GM19043 (cell line): ENCODE results near the gene CFAP61.

Experiments used
- ATAC-seq: cut with Tn5 transposase; IDR thresholded peaks from one replicate; pipeline ENCODE4 v1.9.1; 2021; ENCODE audit warnings: low read depth; ENCODE audit not compliant: unreplicated experiment

Gene CFAP61

DNA sequence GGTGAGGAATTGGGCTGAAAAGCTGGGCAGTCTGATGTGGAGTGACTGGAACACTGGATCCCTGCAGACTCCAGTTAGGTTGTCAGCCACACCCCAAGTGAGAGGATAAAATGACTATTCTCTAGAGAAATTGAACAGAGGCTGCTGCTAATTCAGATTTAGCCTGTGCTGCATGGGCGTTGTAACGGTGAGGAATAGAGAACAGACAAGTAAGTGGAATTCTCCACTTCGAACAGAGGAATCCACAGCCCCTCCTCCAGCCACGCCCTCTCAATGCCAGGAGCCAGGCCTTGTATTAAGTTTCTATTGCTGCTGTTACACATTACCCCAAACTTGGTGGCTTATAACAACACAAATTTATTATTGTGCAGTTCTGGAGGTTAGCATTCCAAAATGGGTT lies 109.3 kb downstream of the CFAP61 start:
- ATAC-seq: no peak

DNA sequence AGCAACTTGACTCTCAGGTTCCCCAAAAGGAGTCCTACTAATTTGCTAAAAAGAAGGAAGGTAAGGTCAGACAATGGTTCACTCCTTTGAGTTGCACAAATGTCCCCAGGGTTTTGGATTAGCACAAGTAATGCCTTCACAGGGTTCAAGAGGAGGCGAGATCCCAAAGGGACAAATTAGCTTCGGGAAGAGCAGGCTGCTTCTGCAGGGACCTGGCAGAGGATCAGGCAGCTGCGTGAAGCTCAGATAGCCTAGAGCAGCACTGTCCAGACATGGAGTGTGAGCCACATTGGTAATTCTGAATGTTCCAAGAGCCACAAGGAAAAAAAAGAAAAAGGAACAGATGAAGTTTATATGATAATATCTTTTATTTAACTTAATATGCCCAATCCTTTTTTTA lies 115.4 kb downstream of the CFAP61 start:
- ATAC-seq: no peak

DNA sequence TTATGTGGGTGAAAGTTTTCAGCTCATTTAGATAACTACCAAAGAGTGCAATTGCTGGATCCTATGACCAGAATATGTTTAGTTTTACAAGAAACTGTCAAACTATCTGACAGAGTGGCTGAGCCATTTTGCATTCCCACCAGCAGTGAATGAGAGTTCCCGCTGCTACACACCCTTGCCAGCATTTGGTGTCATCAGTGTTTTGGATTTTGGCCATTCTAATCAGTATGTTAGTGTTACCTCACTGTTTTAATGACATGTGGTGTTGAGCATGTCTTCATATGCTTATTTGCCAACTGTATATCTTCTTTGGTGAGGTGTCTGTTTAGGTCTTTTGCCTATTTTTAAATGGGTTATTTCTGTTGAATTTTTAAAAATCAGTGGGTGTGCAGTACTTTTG lies 120.9 kb downstream of the CFAP61 start:
- ATAC-seq: no peak

DNA sequence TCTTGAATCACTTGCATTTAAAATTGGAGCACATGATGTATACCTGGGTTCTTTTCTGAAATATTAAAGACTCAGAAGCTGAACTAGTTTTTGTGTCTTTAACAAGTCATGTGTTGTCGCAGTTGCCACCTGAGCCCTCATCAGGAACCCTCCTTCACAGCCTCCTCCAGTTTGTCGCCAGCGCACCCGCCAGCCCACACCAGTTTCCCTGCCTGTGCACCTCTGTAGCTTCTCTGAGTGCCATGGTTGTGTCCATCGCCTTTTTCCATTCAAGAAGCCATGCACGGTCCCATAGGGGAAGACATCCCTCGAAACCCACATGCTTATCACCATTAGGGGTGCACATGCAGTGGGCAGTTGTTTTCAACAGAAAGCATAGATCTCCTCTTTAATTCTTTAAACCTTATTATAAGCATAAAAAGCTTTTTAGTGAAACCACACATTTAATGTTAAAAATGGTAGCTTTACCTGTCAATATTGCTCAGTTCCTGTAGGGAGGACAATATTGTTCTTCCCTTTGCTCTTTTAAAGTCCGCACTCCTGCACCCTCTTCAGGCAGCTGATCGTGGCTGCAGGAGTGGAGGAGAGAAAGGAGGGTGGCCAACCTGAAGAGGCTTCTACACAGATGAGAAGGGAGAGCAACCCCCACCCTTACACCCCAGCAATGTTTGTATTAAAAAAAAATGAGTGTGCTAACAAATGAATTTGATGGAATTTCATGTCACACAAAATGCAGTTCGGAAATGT lies 121.9 kb downstream of the CFAP61 start:
- ATAC-seq: no peak

DNA sequence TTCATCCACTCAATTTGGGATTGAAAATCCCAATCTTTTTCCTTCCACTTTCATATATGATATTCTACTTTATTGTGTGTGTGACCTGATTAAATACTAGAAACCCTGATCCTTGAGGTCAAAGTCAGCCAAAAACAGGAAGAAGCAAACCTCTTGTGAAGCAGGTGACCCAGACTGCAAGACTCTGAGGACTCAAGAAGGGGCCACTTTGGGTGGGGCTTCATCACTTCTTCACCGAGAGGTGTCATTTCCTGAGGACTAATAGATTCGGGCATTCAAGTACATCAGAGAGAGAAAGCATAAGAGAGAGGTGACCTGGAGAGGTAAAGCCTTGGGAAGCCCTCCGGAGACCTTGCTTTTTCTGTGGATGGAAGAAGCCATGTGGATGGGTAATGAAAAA lies 129.0 kb downstream of the CFAP61 start:
- ATAC-seq: no peak

DNA sequence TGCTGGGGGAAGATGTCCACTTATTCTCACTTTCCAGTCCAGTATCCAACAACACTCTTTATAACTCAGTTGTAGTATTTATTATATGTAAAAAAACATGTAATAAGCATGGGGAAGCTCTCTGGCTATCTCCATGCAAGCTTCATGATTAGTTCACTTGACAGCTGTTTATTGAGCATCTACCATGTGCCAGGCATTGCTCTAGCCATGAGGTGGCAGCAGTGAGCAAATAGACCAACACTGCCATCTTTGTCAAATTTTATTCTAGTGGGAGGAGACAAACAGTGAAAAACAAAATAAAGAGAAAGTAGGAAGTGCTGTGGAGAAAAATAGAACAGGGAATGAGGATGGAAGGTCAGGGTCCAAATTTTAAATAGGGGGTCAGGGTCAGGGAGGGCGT lies 131.8 kb downstream of the CFAP61 start:
- ATAC-seq: no peak

DNA sequence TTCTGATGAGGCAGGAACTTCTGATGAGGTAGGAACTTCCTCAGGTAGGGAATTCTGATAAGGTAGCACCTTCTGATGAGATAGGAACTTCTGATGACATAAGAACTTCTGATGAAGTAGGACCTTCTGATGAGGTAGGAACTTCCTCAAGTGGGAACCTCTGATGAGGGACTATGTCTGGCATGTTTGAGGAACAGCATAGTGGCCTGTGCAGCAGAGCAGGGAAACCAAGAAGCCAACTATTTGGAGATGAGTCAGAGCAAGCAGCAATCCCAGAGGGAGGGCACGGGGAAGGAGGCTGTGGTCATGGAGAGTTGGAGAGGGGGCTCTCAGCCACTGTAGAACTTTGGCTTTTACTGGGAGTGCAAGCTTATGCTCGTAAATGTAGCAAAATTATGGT lies 132.4 kb downstream of the CFAP61 start:
- no peak for ATAC-seq

DNA sequence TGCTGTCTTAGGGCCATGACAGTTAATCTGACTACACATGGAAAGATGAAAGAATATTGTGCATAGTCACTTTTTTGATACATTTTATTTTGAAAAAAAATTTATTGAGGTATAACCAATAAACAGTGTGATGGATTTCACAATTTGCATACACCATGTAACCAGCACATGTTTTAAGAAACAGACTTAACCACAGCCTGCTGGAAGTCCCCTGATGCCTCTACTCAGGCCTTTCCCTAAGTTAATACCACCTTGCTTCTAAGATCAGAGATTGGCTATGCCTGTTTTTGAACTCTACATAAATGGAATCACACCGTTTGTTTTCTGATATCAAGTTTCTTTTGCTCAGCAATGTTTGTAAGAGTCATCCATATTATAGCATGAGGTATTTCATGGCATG lies 136.3 kb downstream of the CFAP61 start:
- ATAC-seq: no peak

DNA sequence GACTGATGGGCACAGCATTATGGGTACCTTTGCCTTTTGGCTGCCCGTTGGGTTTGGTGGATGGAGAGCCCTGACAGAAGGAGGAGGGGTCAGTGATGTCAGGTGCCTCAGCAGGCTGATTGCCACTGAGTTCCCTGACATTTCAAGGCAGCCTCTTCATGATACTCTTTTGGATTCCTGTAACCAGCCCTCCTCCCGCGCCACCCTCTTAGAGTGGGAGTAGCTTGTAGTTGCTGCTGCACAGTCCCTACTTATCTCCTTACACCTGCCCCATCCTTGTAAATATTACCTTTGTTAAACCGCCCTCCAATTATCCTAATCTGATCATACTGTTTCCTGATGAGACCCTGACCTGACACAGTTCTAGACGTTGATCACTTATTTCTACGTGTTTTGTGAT lies 140.0 kb downstream of the CFAP61 start:
- ATAC-seq: no peak

DNA sequence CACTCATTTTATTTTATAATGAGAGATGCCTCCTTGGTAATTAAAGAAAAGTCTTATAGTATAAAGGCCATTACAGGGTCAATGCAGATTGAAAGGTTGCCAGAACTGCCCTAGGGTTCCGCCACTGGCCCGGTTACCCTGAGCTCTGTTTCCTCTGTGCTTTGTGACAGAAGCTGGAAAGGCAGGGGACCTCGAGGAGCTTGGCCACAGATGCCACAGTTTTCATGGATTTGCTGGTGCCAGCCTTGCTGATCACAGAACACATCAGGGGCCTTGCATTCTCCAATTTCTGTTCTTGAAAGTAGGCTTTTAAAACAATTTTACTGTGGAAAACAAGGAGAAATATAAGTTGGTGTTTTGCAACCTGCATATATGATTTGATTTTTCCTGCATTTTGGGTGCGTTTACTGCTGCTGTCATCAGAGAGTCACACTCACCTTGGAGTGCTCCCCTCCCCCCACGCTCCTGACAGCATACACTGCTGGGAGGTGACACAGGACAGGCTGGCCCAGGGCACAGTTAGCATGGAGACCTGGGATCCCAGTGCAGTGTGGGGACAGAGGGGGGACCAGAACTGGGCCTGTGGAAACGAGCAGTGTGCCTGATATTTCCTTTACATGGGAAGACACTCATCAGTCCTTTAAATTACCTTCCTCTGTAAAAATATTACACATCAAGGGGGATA lies 142.8 kb downstream of the CFAP61 start:
- no peak for ATAC-seq

DNA sequence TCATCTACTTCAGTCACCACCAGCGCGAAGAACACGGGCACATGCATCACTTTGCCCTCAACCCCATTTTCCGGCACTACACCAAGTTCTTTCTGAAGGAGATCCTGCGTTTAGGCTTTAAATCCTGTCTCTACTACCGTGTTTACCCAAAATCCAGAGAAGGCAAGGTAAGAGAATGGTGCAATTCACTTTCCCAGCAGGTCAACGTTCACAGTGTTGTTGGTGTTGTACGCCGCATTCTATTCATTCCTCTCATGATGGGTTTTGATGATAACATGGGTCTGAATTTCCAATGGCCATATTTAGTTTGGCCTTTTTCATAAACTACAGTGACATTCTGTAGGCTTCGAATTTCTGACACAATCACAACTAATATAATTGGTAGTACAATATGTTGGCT lies 144.3 kb downstream of the CFAP61 start:
- no peak for ATAC-seq

DNA sequence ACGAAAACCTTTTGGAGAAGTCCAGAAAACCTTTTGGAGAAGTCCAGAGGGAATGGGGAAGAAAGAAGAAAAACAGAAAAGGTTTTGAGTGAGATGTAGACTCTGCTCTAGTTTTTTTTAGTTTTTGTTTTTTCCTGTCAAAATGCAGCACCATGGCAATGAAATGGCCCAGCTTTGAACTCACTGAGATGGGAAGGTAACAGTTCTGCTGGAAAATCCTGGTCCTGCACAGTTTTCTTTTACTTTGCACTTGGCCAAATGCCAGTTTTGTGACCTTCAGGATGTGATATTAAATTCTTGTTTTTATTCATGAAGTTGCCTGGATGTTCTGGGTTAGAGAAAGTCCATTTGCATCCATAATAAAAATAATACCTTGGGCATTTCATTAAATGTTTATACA lies 145.7 kb downstream of the CFAP61 start:
- no peak for ATAC-seq

DNA sequence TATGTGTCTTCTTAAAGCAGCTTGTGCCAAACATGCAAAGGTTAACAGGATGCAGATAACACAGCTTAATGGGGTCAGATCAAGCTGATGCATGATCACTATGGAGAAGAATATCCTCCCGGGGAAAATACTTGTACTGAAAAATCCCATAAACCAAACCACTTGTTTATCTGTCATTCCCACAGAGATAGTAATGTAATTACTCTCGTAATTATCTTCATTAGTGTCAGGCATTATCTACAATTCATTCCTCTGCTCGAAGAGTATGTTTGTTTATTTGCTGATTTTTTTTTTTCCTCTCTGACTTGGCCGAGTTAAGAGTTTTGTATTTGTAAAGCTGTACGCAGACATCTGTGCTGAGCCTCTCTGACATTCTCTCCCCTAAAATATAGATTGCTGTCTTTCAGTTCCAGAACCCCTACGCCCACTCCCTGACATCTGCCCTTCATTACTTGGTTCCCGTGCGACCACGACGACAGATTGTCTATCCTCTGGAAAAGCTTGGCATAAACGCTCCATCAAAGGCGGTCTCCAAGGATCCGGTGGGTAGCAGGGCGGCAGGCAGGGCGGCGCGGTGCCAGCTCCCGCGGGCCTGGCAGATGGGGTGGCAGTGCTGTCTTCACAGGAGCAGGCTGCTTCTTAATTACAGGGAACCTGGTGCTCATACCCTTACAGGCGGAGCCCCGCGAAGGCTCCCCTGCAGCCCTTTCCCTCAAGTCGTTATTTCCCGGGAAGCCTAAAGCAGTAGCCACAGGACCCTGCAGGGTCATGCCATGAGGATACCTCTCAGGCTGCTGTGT lies 147.2 kb downstream of the CFAP61 start:
- no peak for ATAC-seq

DNA sequence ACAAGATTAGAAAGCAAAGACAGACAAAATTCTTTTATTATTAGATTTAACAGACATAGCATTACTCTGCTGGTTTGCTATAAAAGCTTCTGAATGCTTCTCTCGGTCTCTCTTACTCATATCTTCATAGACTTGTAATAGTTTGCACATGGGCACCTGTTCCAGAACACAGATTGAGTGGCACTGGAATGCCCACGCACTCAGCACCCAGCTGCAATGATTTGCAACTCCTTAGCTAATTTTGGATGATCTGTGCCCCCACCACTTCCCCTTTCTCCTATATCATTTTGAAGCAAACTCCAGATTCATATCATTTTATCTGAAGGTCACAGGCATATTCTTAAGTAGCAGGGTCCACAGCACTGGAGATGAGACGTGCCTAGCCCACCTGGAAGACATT lies 148.8 kb downstream of the CFAP61 start:
- ATAC-seq: no peak

DNA sequence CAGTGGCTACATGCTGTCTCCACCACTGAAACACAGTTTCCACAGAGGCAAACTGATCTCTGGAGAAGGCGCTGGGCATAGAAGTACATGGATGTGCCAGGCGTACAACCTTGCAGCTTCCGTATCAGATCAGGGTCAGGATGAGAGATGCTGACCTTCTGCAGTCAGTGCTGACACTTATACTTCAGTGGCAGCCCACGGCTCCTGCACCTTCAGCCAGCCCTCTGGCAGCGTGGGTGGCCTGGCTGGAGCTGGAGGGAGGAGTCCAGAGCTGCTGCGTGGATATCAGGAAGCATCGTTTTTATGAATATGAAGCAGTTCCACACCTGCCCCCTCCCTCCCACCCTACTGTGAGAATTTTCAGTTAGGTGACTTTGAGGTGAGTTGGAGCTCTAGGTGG lies 149.3 kb downstream of the CFAP61 start:
- ATAC-seq: no peak

DNA sequence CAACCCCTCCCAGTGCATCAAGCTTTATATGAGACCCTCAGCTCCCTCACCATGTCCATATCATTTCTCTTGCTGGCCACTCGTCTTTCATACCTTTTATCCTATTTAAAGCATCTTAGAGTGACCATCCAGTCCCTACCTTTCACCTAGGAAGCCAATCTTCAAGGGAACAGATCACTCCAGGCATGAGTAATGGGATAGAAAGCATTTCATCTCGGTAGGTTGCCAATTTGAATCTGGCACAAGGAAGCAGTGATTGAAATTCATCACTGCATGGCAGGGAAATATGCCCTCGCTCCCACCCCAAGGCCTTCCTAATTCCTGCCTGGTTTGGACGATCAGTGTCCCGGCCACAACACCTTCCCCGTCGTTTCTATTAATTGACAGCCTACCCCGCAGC lies 150.4 kb downstream of the CFAP61 start:
- ATAC-seq: no peak

DNA sequence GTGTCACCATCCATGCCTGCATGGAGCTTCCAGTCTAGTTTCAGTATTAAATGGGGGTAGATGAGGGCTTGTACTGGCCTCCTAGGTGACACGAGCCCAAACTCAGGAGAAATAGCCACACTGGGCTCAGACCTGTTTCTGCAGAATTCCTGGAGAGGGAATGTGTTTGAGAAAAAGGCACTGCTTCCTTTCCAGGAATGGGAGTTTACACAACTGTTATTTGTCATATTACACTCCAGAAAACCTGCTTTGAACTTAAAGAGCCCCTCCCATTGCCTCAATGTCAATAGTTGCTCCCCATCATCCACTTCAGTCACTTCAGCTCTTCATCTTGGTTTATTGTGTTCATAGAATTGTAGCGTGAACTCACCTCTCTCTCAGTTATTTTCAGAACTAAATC lies 151.5 kb downstream of the CFAP61 start:
- ATAC-seq: no peak

DNA sequence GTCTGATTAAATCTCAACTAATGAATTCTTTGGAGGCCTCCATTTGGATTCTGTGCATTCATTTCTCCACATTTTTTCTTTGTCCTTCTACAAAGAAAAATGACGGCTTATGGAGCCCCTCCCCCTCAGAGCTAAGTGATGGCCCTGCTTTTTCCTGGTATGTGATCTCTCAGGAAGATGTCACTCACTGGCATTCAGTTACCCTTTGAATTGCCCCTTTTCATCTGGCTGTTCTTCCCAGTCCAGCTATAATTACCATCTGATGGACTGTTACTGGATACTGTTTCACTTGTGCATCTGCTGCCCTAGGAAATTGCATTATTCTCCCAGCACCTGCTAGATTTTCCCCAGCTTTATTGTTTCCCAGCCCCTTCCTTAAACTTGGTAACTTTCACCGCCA lies 151.9 kb downstream of the CFAP61 start:
- no peak for ATAC-seq

DNA sequence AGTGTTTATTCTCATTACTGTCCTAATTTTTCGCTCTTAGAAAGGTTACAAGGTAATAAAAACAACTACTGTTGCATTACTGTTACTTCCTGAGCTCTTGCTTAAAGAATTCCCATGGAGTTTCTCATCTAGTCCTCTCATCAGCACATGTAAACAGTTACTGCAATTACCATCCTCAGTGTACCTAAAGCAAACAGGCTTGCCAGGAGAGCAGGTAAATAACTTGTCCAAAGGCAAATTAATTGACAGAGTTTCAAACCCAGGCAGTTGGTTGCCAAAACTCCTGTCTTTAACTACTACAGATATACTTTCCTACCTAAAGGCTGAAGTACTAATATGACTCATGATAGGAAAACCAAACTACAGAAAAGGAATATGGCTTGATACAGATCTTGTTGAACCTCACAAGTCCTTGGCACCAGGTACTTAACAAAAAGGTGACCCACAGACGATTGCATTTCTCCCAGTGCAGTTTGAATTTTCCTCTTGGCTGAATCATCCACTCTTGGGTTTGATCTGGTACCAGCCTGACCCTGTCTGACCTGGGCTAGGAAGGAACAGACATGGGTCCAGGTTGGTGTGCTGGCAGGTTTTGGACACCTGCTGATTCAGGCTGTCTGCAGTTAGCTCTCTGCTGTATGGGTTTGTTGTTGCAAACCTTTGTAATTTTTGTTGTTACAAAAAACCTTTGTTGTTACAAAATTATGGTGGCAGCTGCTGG lies 153.0 kb downstream of the CFAP61 start:
- no peak for ATAC-seq

DNA sequence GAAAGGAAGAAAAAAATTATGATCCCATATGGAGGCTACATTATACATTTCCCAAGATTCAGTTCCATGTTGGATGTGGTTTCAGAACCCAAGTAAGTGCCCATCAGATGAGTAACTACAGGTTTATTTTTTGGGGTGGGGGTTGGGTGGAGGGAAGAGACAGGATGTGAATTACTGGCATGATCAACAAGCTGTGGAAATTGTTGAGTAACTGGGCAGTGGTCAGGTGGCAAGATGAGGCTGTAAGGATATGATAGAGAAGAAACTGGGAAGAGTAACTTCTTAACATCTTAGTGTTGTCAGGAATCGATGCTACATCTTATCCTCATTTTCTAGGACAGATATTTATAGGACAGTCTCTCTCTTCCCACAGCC lies 153.5 kb downstream of the CFAP61 start:
- no peak for ATAC-seq

DNA sequence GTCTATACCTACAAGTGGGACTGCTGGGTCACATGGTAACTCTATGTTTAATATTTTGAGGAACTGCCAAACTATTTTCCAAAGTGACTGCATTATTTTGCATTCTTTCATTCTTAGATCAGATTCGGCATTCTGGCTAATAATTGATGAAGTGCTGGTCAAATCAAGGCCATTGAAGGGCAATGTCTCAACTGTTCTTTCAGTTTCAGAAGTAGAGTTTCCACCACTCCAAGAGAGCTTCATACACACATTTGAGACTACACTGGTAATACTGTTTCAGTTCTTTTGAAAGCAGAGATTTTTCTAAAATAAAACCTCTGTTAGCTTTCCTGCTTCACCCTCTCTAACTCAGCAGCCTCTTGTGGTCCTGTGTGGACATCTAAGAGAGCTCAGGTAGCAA lies 154.5 kb downstream of the CFAP61 start:
- ATAC-seq: peak; percentile 87
